ENCODE results near the gene TECR.
"Not testable (repeated sequence)": the region's sequence is repeated elsewhere in the genome, so short reads cannot be mapped to it uniquely, and the experiment has no call there.

DNA sequence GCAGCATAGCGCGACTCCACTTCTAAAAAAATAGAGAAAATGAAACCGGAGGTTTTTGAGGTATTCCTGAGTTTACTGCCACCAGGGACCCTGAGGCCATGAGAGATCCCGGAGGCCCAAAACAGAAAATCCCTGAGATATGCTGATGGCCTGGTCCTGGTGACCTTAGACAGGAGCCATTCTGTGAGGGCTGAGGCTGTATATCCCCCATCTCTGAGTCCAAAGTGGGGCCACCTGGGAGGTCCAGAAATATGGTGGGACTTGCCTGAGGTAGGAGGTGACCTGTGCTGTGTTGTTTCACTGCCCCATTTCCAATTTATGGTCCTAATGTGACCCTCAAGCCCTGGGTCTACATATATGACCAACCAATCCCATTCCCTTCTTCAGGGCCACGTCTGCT is 55.0 kb downstream of the TECR start:
- TF ChIP-seq, protein P1, sequence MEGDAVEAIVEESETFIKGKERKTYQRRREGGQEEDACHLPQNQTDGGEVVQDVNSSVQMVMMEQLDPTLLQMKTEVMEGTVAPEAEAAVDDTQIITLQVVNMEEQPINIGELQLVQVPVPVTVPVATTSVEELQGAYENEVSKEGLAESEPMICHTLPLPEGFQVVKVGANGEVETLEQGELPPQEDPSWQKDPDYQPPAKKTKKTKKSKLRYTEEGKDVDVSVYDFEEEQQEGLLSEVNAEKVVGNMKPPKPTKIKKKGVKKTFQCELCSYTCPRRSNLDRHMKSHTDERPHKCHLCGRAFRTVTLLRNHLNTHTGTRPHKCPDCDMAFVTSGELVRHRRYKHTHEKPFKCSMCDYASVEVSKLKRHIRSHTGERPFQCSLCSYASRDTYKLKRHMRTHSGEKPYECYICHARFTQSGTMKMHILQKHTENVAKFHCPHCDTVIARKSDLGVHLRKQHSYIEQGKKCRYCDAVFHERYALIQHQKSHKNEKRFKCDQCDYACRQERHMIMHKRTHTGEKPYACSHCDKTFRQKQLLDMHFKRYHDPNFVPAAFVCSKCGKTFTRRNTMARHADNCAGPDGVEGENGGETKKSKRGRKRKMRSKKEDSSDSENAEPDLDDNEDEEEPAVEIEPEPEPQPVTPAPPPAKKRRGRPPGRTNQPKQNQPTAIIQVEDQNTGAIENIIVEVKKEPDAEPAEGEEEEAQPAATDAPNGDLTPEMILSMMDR (conservative IDR thresholded peaks at IDR 0.05), result not testable (repeated sequence)
- TF ChIP-seq EZH2 (IDR thresholded peaks at IDR 0.05; ENCODE audit: low read depth), result not testable (repeated sequence)
